Testis (tissue), 2 donors: ENCODE measurements around the gene TEAD2.

Source experiments
- CTCF ChIP-seq, 3 experiments: fragments of 450-650 bp in 2 of 3; fragments of 200-600 bp in 1 of 3; sonication (generic) in 1 of 3; IDR thresholded peaks; one replicate each; pipeline ENCODE4 v1.5.1; 2016 to 2019; ENCODE audit warnings: antibody characterized with exemption in 3 of 3, mild to moderate bottlenecking in 2 of 3, moderate library complexity in 1 of 3
- POLR2A ChIP-seq: fragments of 450-650 bp; IDR thresholded peaks from one replicate; pipeline ENCODE4 v1.6.1; 2017; ENCODE audit warnings: antibody characterized with exemption, mild to moderate bottlenecking, moderate library complexity

- TF ChIP-seq CTCF (IDR thresholded peaks at IDR 0.05) (no peak), POLR2A (no peak)
Measured at GRCh38 chr19:49382639-49383038, 20.4 kb upstream of the TEAD2 start.
